ENCODE results near the gene DGCR8. TPM values are rescaled to one million over a fixed set of nuclear protein-coding genes. Genes with fewer than 3 reads are reported as not detected.

DGCR8 gene
- total RNA-seq, 1 experiment from 2014 or later, result 34.7 TPM

GRCh38 chr22:20092477-20092854 lies 12.4 kb downstream of the DGCR8 start:
- TF ChIP-seq EZH2 (IDR thresholded peaks at IDR 0.05; ENCODE audit: low read depth) (no peak), CTCF (conservative IDR thresholded peaks at IDR 0.05) (no peak)
- Histone ChIP-seq H3K9me3 (ENCODE audit: insufficient read depth, low read depth) (no peaks in the 10 kb centered on the region), H3K79me2 (ENCODE audit: low read depth) (no peaks in the 10 kb centered on the region), H3K4me2 (no peak overlapping the region), H3F3A (ENCODE audit: insufficient read depth, low read depth) (no peaks in the 10 kb centered on the region), H3K27me3 (ENCODE audit: insufficient read depth, low read depth) (no peaks in the 10 kb centered on the region), H3K9me2 (ENCODE audit: insufficient read depth) (no peaks in the 10 kb centered on the region), H4K20me1 (ENCODE audit: insufficient read depth) (no peaks in the 10 kb centered on the region), H3K4me3 (no peak overlapping the region), H3K36me3 (ENCODE audit: low read depth) (peaks cover 3% of the 10 kb centered on the region; the same call in 1 of the 2 replicates), H3K4me1 (replicated peaks; ENCODE audit: insufficient read depth) (no peaks in the 10 kb centered on the region), H3K27ac (no peak overlapping the region), H2AFZ (no peak overlapping the region)
- BruUV-seq (replicated peaks), result no TSS peak
- intact Hi-C loops (cut with micrococcal nuclease; ENCODE audit: unreplicated experiment), result no loop called here
- ChIA-PET CTCF (no interaction called here), POLR2A (ENCODE audit: unreplicated experiment) (no interaction called here)
- no peak for DNase-seq

- TF ChIP-seq EZH2 (IDR thresholded peaks at IDR 0.05; ENCODE audit: low read depth) (no peak), CTCF (conservative IDR thresholded peaks at IDR 0.05) (no peak)
- Histone ChIP-seq H3K79me2 (ENCODE audit: low read depth) (no peaks in the 10 kb centered on the region), H3K9me2 (ENCODE audit: insufficient read depth) (no peaks in the 10 kb centered on the region), H3K27ac (no peak overlapping the region), H3F3A (ENCODE audit: insufficient read depth, low read depth) (no peaks in the 10 kb centered on the region), H3K4me3 (no peak overlapping the region), H4K20me1 (ENCODE audit: insufficient read depth) (no peaks in the 10 kb centered on the region), H3K4me2 (no peak overlapping the region), H3K27me3 (ENCODE audit: insufficient read depth, low read depth) (no peaks in the 10 kb centered on the region), H3K9me3 (ENCODE audit: insufficient read depth, low read depth) (no peaks in the 10 kb centered on the region), H2AFZ (no peak overlapping the region), H3K4me1 (replicated peaks; ENCODE audit: insufficient read depth) (no peaks in the 10 kb centered on the region), H3K36me3 (ENCODE audit: low read depth) (peaks cover 3% of the 10 kb centered on the region; the same call in 1 of the 2 replicates)
- ChIA-PET POLR2A (ENCODE audit: unreplicated experiment) (interaction anchor here (0.6 kb wide), 1 partner anchor 36 kb away, joined by 3 read pairs; no protein-coding TSS in a partner anchor), CTCF (no interaction called here)
- DNase-seq, result no peak
- BruUV-seq (replicated peaks), result no TSS peak
- intact Hi-C loops (cut with micrococcal nuclease; ENCODE audit: unreplicated experiment), result no loop called here
Measured at GRCh38 chr22:20093418-20094196, 13.6 kb downstream of the DGCR8 start.

GRCh38 chr22:20094197-20094807 lies 14.3 kb downstream of the DGCR8 start:
- no peaks in the 10 kb centered on the region for H4K20me1 ChIP-seq (ENCODE audit: insufficient read depth)
- no peaks in the 10 kb centered on the region for H3K79me2 ChIP-seq (ENCODE audit: low read depth)
- H3K4me3 ChIP-seq, result no peak overlapping the region
- H3K27ac ChIP-seq, result no peak overlapping the region
- no peaks in the 10 kb centered on the region for H3K4me1 ChIP-seq (replicated peaks; ENCODE audit: insufficient read depth)
- no peak overlapping the region for H2AFZ ChIP-seq
- no TSS peak for BruUV-seq (replicated peaks)
- intact Hi-C loops (cut with micrococcal nuclease; ENCODE audit: unreplicated experiment), result no loop called here
- H3K9me3 ChIP-seq (ENCODE audit: insufficient read depth, low read depth), result no peaks in the 10 kb centered on the region
- DNase-seq, result no peak
- ChIA-PET CTCF (no interaction called here), POLR2A (ENCODE audit: unreplicated experiment) (interaction anchor here (0.6 kb wide), 1 partner anchor 37 kb away, joined by 3 read pairs; no protein-coding TSS in a partner anchor)
- no peaks in the 10 kb centered on the region for H3K27me3 ChIP-seq (ENCODE audit: insufficient read depth, low read depth)
- TF ChIP-seq CTCF (conservative IDR thresholded peaks at IDR 0.05) (no peak), EZH2 (IDR thresholded peaks at IDR 0.05; ENCODE audit: low read depth) (no peak)
- peaks cover 3% of the 10 kb centered on the region; the same call in 1 of the 2 replicates for H3K36me3 ChIP-seq (ENCODE audit: low read depth)
- H3F3A ChIP-seq (ENCODE audit: insufficient read depth, low read depth), result no peaks in the 10 kb centered on the region
- no peak overlapping the region for H3K4me2 ChIP-seq
- H3K9me2 ChIP-seq (ENCODE audit: insufficient read depth), result no peaks in the 10 kb centered on the region

All from PC-9 (cell line).